ENCODE results near the gene TBC1D3I.
"Not testable (repeated sequence)": the region's sequence is repeated elsewhere in the genome, so short reads cannot be mapped to it uniquely, and the experiment has no call there.

TBC1D3I gene

GRCh38 chr17:36264470-36264869 is at the start of gene TBC1D3I:
TBC1D3I (minus strand) TSS chr17:36264570; CDS start chr17:36262985, 1,585 bp downstream.
- not testable (repeated sequence) for DNase-seq (ENCODE audit: low read depth); H3K4me3 ChIP-seq (ENCODE audit: low read depth, low read length)

- not testable (repeated sequence) for DNase-seq (ENCODE audit: low read depth); H3K4me3 ChIP-seq (ENCODE audit: low read depth, low read length)
Observed at GRCh38 chr17:36295161-36295560, 30.8 kb upstream of the TBC1D3I start.

GRCh38 chr17:36289965-36290612 is 25.7 kb upstream of the TBC1D3I start:
- DNase-seq (ENCODE audit: low read depth); H3K4me3 ChIP-seq (ENCODE audit: low read depth, low read length): not testable (repeated sequence)

GRCh38 chr17:36284219-36284618 is 19.8 kb upstream of the TBC1D3I start:
- not testable (repeated sequence) for H3K4me3 ChIP-seq (ENCODE audit: low read depth, low read length); DNase-seq (ENCODE audit: low read depth)

GRCh38 chr17:36283256-36283655 is 18.9 kb upstream of the TBC1D3I start:
- not testable (repeated sequence) for DNase-seq (ENCODE audit: low read depth); H3K4me3 ChIP-seq (ENCODE audit: low read depth, low read length)

GRCh38 chr17:36242046-36242445 is 22.3 kb downstream of the TBC1D3I start:
- H3K4me3 ChIP-seq (ENCODE audit: low read depth, low read length); DNase-seq (ENCODE audit: low read depth): not testable (repeated sequence)

GRCh38 chr17:36229644-36230043 is 34.7 kb downstream of the TBC1D3I start:
- H3K4me3 ChIP-seq (ENCODE audit: low read depth, low read length); DNase-seq (ENCODE audit: low read depth): not testable (repeated sequence)

- DNase-seq (ENCODE audit: low read depth); H3K4me3 ChIP-seq (ENCODE audit: low read depth, low read length): not testable (repeated sequence)
Observed at GRCh38 chr17:36222967-36223366, 41.4 kb downstream of the TBC1D3I start.

GRCh38 chr17:36221581-36222100 is 42.7 kb downstream of the TBC1D3I start:
- H3K4me3 ChIP-seq (ENCODE audit: low read depth, low read length); DNase-seq (ENCODE audit: low read depth): not testable (repeated sequence)

- not testable (repeated sequence) for H3K4me3 ChIP-seq (ENCODE audit: low read depth, low read length); DNase-seq (ENCODE audit: low read depth)
Observed at GRCh38 chr17:36220737-36221580, 43.4 kb downstream of the TBC1D3I start.

GRCh38 chr17:36219556-36219955 is 44.8 kb downstream of the TBC1D3I start:
- DNase-seq (ENCODE audit: low read depth); H3K4me3 ChIP-seq (ENCODE audit: low read depth, low read length): not testable (repeated sequence)

GRCh38 chr17:36215406-36216308 is 48.7 kb downstream of the TBC1D3I start:
- not testable (repeated sequence) for H3K4me3 ChIP-seq (ENCODE audit: low read depth, low read length); DNase-seq (ENCODE audit: low read depth)

GRCh38 chr17:36214918-36215317 is 49.5 kb downstream of the TBC1D3I start:
- TF ChIP-seq CTCF (conservative IDR thresholded peaks at IDR 0.05; ENCODE audit: low read depth, low read length): no peak
- H3K4me3 ChIP-seq (ENCODE audit: low read depth, low read length): no peak overlapping the region
- DNase-seq (ENCODE audit: low read depth): no peak
